COR-L47 (cell line): Measurements from ENCODE around the gene HDGFL2.

Experiments used
- DNase-seq: peaks from one replicate; lab custom pipeline; 2025; lab: John Stamatoyannopoulos, UW

Gene HDGFL2

GRCh38 chr19:4472174-4472974, at the start of gene HDGFL2:
Gene HDGFL2, plus strand, starts transcription at chr19:4472297. Its CDS starts 54 bp downstream, at chr19:4472351.
- no peak for DNase-seq

GRCh38 chr19:4423416-4424126, 48.5 kb upstream of the HDGFL2 start:
- no peak for DNase-seq

GRCh38 chr19:4425537-4425936, 46.6 kb upstream of the HDGFL2 start:
- no peak for DNase-seq

GRCh38 chr19:4428326-4428975, 43.6 kb upstream of the HDGFL2 start:
- no peak for DNase-seq

DNA sequence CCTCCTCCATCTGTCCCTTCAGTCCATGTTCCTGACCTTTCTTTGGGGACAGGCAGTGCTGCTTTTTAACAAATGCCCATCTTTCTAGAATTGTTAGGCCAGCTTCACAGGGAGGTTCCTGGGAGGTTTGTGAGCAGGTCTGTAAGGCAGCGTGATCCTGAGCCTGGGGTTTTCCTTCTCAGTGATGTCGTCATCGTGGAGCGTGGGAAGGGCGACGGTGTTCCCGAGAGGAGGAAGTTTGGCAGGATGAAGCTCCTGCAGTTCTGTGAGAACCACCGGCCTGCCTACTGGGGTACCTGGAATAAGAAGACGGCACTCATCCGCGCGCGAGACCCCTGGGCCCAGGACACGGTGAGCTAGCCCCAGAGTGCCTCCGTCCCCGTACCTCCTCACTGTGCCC, 42.8 kb upstream of the HDGFL2 start:
- DNase-seq: no peak

DNA sequence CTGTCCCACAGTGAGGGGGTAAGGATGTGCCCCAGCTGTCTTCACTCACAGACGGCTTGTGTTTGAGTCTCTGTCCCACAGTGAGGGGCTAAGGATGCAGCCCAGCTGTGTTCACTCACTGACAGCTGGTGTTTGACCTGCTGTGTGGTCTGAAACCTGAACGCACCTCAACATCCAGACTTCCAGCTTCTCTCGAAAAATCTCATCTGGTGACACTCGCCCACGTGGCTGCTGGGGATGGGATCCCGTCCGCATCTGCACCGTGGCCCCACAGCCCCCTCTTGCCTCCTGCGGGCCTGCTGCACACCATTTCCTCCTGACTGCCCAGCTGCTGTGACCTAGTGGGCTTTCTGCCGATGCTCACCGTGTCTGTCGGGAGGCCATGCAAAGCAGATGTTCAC, 42.3 kb upstream of the HDGFL2 start:
- no peak for DNase-seq

DNA sequence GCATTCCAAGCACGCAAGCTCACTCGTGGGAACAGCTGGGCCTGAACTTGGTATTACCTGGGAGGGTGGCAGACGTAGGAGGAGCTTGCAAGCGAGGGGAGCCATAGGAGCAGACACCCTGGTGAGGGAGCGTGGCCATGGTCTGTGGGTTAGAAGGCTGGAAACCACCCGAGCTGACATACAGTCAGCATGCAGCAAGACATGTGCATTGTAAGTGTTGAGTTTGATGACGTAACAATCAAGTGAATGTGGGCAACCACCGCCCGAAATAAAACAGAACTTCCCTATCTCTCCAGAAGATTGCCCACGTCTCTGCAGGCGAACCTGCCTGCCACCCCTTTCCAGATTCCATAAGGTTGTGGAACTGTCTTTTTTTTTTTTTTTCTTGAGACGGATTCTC, 41.3 kb upstream of the HDGFL2 start:
- DNase-seq: no peak

- no peak for DNase-seq
Measured at GRCh38 chr19:4431296-4431695, 40.8 kb upstream of the HDGFL2 start.

DNA sequence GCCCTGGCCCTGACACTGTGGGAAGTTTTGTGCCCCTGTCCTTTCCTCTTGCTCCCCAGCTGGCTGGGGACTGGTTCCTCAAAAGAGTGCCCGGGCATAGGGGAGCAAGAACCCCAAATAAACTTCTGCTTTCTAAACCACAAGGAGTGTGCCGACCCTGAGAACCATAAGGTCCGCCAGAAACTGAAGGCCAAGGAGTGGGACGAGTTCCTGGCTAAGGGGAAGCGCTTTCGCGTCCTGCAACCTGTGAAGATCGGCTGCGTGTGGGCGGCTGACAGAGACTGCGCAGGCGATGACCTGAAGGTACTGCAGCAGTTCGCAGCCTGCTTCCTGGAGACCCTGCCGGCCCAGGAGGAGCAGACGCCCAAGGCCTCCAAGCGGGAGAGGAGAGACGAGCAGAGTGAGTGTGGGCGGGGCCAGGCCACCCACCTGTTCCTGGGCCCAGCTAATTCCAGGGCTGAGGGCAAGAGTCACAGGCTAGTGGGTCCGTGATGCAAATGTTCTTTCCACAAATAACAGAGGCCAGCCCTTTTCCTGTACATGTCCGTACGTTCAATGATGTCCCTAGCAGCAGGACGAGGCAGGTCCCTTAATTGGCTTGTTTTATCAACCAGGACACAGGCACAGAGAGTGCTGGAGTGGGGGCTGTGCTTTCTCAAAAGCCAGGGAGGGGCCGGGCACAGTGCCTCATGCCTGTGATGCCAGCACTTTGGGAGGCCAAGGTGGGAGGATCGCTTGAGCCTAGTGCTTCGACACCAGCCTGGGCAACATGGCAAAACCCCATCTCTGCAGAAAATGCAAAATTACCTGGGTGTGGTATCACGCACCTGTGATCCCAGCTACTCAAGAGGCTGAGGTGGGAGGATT, 40.1 kb upstream of the HDGFL2 start:
- DNase-seq: no peak

- DNase-seq: no peak
Measured at GRCh38 chr19:4432918-4433506, 39.1 kb upstream of the HDGFL2 start.

DNA sequence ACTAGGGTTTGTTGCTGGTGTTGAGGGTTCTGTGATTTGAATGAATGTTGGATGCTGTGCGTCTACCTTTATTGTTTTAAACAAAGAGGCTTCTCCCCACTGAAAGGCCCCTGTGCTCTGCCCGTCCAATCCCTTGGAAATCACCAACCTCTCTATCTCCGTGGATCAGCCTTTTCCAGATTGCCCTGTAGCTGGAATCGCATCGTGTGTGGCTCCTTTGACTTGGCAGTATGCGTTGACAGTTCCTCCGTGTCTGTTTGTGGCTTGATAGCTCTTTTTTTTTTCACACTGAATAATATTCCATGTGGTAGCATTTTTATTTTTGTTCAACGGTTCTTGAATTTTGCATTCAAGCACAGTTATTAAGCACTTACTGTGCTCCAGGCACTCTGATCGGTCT, 37.7 kb upstream of the HDGFL2 start:
- DNase-seq: no peak

- DNase-seq: no peak
Measured at GRCh38 chr19:4436231-4436630, 35.9 kb upstream of the HDGFL2 start.

DNA sequence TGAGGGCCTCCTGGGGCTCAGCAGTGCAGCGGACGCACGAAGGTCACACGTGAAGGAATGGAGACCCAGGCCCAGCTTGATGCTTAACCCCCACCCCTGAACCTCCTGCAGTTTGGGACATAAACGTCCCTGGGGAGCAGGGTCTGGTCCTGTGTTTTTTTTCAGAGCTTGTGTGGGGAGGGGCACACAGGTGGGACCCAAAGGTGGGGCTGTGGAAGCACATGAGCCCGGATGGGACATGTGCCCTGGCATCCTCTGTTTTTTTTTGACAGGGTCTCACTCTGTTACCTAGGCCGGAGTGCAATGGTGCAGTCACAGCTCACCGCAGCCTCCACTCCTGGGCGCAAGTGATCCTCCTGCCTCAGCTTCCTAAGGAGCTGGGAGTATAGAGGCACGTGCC, 35.0 kb upstream of the HDGFL2 start:
- DNase-seq: no peak

DNA sequence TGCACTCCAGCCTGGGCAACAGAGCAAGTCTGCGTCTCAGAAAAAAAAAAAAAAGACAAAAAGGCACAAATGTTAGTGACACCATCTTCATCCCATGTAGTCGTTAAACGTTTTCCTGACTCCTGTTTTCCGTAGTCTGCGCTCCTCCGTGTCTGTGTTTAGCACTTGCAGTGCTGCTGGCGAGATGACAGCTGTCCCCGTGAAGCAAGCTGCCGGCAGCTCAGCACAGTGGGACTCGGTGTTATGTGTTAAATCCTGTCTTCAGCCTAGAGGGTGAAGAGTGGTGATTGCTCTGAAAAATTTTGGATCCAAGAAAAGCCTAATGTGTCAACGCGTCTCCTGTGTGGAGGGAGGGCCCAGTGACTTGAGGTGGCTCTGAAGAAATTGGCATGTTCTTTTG, 32.9 kb upstream of the HDGFL2 start:
- DNase-seq: no peak

- DNase-seq: no peak
Measured at GRCh38 chr19:4441994-4442818, 29.9 kb upstream of the HDGFL2 start.

- no peak for DNase-seq
Measured at GRCh38 chr19:4442819-4443146, 29.3 kb upstream of the HDGFL2 start.

GRCh38 chr19:4443188-4443587, 28.9 kb upstream of the HDGFL2 start:
- DNase-seq: no peak

GRCh38 chr19:4443966-4444764, 27.9 kb upstream of the HDGFL2 start:
- DNase-seq: no peak

- DNase-seq: no peak
Measured at GRCh38 chr19:4444765-4445741, 27.0 kb upstream of the HDGFL2 start.
